Astrocyte (in vitro differentiated cells and primary cell): ENCODE data around the gene MEST.

Source experiments
- EZH2 ChIP-seq: IDR thresholded peaks from 2 replicates; pipeline ENCODE4 v1.6.1; 2012; ENCODE audit warnings: mild to moderate bottlenecking, low read length, inconsistent platforms; ENCODE audit not compliant: insufficient read depth
- TF ChIP-seq, protein P1 (sequence below): IDR thresholded peaks from 2 replicates; pipeline ENCODE4 v1.5.1; 2011; ENCODE audit warnings: low read depth, mild to moderate bottlenecking, inconsistent platforms, low read length, moderate library complexity; ENCODE audit not compliant: insufficient read depth

DNA sequence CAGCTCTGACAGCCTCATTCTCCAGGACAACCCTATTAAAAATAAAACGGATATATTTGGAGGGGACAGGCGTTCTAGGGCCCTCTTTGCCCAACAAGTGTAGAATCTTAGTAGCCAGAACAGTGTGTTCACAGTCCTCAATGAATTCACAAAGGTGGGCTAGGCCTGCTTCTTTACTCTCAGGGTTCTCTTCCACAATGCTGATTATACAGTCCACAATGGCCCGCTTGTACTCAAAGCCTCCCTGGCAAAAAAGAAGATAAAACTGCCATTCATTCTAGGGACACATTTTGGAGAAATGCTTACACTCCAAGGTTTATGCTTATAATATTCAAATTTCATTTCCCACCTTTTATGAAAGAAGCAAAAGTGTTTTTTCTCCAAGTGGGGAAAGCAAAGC is 62.6 kb downstream of the MEST start:
- no peak for TF ChIP-seq EZH2
- TF ChIP-seq, protein P1, sequence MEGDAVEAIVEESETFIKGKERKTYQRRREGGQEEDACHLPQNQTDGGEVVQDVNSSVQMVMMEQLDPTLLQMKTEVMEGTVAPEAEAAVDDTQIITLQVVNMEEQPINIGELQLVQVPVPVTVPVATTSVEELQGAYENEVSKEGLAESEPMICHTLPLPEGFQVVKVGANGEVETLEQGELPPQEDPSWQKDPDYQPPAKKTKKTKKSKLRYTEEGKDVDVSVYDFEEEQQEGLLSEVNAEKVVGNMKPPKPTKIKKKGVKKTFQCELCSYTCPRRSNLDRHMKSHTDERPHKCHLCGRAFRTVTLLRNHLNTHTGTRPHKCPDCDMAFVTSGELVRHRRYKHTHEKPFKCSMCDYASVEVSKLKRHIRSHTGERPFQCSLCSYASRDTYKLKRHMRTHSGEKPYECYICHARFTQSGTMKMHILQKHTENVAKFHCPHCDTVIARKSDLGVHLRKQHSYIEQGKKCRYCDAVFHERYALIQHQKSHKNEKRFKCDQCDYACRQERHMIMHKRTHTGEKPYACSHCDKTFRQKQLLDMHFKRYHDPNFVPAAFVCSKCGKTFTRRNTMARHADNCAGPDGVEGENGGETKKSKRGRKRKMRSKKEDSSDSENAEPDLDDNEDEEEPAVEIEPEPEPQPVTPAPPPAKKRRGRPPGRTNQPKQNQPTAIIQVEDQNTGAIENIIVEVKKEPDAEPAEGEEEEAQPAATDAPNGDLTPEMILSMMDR = no peak
